Stromal cell of bone marrow (primary cell): ENCODE results near the gene VWC2.

ENCODE experiments used
- DNase-seq: peaks from one replicate; pipeline ENCODE4 v3.0.0-alpha.2; 2012; ENCODE audit warnings: low read depth

VWC2 gene

DNA sequence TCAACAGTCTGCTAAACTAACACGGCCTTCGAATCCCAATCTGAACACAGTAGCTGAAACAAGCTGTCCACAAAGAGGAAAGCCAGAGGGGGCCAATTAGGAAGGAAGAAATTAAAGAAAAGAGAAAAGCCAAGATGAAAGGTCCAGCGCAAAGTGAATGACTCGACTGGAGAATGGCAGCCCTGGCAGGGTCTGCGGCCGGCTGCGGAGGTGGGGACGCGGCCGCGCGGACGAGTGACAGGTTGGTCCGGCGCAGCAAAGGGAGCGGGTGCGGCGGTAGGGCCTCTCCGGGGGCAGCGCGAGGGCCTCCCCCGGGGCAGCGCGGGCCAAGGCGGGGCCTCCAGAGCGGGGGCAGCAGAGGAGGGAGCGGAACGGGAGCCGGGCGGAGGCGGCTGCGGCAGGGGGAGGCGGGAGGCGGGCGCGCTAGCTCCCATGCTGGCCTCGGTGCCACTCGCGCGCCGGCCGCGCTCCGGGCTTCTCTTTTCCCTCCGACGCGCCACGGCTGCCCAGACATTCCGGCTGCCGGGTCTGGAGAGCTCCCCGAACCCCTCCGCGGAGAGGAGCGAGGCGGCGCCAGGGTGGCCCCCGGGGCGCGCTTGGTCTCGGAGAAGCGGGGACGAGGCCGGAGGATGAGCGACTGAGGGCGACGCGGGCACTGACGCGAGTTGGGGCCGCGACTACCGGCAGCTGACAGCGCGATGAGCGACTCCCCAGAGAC is at the start of gene VWC2:
Gene VWC2 (plus strand): TSS at position 421 of the 718 bp plus-strand sequence. CDS start 1,798 bp downstream, outside the sequence.
- no peak for DNase-seq

DNA sequence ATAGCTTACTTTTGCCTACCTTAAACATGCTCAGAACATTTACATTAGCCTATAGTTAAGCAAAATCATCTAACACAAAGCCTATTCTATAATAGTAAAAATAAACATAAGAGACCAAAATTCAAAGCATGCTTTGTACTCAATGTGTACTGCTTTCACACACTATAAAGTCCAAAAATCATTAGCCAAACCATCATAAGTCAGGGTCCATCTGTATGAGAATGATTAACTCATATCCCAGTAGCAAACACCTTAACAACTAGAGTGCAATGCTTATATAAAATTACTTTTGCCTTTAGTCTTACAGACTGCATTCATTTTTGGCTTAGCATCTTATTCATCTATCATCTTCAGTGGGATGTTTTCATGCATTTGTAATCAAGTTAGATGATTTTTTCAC is 49.4 kb upstream of the VWC2 start:
- DNase-seq: no peak

DNA sequence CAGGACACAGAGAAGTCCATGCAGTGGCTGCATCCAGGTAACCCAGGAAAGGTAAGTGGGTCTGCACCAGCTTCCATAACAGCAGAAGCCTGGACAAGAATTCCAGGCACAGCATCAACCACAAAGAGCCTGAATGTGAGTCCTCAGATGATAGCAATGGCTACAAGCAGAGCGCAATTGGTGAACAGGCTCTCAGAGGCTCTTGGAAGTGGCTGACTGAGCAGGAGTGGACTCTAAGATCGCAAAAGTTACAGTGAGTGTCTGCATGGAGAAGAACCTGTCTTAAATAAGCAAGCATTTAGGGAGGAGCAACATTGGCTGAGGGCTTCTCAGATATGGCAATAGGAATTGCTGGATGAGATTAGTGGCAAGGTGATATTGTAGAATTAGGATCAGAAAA is 41.6 kb upstream of the VWC2 start:
- no peak for DNase-seq

DNA sequence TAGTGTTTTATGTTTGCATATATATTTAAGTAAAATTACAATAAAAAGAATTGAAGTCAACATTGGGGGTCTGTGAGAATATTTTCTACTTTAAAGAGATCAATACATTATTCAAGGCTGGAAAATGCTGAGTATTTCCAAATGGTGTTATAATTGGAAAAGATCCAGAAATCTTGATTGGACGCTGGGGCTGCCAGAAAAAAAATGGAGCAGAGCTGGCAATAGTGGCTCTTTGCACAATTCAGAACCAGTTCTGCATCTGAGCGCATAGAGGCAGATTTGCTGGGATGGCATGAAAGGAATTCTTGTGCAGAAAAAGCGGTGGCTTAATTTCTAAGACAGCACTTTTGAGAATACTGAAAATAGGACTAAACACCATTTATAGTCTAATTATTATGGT is 10.8 kb upstream of the VWC2 start:
- DNase-seq: no peak

DNA sequence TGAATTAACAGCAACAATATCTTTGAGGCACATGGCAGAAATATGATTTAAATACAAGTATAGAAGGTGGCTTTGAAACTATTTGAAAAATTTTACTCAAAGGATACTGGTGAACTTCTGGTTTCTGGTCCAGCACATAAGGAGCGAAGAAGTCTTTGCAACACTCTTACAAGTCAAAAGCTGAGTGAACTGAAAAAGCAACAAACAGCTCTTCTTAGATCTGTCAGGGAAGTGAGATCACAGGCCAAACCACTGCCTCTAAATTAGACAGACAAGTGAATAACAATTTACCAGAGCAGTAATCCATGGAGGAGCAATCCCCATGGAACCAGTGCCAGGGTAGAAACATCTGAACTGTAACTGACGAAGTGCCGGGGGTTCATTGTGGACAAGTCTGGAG is 9.6 kb upstream of the VWC2 start:
- DNase-seq: no peak

DNA sequence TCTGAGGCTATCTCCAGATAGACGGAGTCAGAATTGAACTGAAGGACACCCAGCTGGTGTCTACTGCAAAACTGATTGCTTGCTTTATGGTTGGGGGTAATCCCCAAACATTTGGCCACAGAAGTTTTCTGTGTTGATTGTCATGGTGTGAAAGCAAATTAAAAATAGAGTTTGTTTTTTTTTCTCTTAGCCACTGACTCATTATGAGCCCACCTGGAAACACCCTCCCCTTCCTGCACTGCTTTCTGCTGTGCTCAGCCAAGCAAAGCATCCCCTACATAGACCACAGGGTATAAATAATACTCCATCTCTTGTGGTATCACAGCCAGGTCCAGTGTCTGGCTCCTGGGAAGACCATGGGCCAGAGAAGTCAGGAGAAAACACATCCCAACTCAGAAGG is 6.5 kb upstream of the VWC2 start:
- DNase-seq: no peak

DNA sequence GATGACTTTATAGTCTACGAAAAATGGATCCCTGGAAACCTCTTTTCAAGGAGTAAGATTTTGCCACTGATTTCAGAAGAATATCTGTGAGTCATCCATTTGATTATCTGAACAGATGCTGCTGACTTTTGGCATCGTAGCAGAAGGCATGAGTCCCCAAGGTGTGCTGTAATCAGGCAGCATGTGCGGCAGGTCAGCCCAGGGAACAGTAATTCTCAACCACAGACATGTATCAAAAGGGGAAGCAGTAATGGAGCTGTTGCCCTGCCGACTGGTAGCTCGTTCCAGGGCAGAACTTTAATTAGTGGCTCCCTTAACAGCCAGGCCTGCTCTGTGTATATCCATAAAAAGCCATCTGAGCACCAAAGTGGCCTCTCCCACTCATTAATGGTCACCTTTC is 5.7 kb upstream of the VWC2 start:
- DNase-seq: no peak

DNA sequence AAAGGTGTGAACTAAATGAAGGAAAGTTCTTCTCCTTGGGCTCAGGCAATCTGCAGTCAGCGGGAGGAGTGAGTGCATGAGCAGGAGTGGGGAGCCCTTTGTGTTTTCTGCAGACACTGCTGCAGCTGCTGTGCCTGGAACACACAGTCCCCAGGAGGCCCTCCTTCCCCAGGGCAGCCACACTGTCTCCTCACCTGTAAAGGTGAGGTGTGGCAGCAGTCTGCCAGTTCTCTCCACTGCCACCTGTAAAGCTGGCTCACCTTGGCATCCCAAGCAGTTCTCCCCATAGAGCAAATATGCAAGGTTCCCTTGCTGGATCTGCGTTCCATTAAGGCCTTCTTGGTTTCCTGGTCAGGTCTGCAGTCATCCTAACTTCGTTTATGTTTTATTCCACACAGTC is 5.2 kb upstream of the VWC2 start:
- no peak for DNase-seq

DNA sequence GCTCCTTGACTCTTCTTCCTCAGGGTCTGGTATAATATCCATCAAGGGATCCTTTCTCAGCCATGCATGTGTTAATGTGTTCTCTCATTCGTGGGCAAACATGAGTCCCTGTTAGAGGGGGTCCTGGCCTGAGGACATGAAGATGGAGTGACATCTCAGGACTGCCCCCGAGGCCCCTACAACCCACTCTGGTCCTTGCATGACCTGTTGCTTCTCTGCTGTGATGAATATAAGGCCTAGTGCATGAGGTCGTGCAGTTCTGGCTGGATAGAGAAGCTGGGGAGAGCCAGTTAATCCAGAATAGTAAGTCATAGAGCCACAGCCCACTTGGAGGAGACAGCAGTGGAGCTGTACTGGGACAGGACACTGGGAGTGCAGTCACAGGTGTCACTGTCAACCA is 4.6 kb upstream of the VWC2 start:
- no peak for DNase-seq

DNA sequence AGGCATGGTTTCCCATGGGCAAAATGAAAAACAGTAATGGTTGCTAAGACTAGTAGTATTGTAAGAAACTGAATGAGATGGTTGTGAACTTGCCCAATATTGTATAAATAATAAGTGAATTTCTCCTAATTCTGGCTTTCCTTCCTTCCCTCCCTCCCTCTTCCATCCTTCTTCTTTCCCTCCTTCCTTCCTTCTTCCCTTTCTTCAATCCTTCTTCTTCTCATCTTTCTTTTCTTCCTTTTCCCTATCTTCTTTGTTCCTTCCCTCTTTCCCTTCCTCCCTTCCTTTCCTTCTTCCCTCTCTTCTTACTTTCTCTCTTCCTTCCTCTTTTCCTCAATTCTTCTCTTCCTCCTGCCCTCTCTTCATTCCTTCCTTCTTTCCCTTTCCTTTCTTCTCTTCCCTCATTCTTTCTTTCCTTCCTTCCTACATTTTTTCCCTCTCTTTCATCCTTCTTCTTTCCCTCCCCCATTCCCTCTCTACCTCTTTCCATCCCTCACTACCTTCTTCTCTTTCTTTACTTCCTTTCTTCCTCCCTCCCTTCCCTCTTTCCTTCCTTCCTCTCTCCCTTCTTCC is 4.1 kb upstream of the VWC2 start:
- no peak for DNase-seq

DNA sequence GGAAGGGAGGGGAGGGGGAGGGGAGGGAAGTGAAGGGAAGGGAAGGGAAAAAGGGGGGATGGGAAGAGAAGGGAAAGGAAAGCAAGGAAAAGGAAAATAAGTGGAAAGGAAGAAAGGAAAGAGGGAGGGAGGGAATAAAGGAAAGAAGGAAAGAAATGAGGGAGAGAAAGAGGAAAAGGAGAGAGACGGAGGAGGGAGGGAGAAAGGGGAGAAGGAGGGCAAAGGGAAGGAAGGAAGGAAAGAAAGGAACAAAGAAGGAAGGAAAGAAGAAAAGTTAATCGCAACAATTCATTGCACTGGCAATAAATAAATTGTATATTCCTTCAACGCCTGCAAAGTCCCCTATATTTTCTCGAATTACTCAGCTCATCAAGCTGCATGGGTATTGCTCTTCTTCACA is 2.6 kb upstream of the VWC2 start:
- DNase-seq: no peak

DNA sequence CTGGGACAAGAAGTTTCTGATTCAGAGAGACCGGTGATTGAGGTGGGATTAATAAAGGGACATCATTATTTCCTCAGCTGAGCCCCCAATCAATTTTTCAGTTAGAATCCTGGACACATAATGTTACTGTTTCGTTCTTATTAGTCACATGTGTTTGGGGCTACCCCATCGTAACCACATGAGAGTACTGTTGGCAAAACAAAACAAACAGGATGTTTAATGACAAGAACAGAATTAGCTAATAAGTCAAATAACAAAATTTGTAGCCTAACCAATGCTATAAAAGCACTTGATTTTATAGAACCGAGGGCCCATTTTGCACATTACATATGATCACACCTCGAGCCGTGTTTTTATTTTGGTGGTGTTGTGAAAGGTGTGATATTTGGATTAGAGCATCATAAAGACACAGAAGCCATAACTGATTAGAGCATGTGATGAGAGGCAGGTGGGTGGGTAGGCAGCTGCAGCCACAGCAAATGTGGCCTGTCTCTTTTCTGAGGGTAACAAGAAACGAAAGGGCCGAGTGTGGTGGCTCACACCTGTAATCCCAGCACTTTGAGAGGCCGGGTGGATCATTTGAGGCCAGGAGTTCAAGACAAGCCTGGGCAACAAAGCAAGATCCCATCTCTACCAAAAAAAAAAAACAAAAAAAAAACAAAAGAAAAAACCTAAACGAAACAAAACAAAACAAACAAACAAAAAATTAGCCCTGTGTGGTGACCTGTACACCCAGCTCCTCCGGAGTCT is 1.8 kb upstream of the VWC2 start:
- DNase-seq: no peak

DNA sequence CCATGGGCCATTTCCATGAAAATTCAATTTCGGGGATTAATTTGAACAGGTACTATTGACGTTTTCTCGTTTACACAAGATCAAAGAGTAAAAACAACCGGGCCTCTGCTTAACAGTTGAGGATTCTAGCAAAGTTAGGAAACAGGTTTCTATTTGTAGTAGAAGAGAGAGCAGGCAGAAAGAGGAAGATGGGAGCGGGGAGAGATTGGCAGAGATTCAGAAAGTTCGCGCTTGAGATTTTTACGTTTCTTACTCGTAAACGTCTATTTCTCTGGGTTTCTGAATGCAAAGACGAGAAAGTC is 571 bp upstream of the VWC2 start:
- no peak for DNase-seq

DNA sequence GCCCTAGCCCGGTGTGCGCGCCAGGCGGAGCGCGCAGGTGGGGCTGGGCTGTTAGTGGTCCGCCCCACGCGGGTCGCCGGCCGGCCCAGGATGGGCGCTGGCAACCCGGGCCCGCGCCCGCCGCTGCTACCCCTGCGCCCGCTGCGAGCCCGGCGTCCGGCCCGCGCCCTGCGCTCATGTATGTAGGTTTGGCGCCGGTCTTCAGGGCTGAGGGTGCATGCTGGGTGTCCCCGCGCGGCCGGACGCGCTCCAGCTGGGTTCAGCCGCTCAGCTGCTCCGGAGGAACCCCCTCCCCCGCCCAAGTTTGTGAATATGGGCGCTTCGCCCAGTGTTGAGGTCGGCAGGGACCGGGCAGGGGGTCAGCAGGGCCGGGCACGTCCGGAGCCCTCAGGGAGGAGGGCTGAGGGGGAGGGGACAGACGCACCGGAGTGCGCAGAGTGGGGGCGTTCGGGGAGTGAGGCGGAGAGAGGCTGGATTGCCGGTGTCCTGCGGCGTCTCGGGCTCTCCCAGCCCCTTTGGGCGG is 559 bp downstream of the VWC2 start:
- no peak for DNase-seq

DNA sequence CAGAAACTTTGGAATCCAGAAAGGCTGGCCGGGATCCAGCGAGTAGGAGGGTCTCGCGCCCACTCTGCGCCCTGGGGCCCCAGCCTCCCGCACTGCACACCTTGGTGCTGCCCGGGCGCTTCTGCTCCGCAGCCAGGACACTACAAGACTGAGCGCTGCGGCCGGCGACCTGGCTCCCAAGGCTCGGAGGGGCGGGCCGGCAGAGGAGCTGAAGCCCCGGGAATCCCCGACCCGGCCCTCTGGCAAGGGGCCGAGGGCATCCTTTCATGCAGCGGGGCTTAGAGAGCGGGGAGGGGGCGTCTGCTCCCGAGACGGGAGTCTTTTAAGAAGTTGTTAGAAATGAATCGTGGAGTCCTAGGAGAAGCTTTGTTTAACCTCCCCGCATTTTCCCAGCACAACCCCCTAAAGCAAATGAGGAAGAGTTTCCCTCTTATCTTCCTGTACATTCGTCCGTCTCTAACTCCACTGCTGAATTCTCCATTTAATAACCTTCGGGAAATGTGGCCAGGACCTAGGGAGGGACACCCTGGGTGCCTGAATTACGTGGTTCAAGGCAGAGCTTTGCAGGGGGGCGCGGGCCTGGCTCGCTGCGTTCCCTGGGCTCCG is 1.1 kb downstream of the VWC2 start:
- no peak for DNase-seq

DNA sequence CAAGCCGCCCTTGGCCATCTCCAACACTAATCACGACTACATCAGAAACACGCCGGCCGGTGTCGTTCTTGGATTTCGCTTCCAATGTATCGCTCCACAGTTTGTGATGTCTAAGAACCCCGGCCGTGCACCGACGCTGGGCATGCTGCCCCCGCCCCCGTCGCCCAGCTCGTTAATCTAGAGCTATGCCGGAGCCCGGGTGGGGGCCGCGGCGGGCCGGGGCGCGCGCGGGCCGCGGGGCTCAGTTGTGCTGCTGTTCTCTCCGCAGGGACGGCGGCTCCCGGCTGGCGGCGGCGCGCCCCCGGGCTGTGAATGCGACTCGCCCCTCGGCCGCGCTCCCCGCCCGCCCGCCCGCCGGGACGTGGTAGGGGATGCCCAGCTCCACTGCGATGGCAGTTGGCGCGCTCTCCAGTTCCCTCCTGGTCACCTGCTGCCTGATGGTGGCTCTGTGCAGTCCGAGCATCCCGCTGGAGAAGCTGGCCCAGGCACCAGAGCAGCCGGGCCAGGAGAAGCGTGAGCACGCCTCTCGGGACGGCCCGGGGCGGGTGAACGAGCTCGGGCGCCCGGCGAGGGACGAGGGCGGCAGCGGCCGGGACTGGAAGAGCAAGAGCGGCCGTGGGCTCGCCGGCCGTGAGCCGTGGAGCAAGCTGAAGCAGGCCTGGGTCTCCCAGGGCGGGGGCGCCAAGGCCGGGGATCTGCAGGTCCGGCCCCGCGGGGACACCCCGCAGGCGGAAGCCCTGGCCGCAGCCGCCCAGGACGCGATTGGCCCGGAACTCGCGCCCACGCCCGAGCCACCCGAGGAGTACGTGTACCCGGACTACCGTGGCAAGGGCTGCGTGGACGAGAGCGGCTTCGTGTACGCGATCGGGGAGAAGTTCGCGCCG is 1.9 kb downstream of the VWC2 start:
- DNase-seq: no peak

DNA sequence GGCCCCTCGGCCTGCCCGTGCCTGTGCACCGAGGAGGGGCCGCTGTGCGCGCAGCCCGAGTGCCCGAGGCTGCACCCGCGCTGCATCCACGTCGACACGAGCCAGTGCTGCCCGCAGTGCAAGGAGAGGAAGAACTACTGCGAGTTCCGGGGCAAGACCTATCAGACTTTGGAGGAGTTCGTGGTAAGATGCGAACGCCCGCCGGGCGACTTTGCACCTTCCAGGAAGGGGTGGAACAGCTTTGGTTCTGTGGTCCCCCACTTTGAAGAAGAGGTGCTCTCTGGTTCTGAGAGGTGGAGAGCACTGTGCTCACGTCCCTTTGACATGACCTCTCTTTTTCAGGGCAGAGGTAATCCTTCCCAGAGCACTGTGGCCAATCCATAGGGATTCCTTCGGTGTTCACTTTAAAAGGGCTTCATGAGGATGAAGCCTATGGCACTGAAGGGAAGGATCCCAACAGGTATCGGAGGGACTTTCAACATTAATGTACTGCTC is 2.6 kb downstream of the VWC2 start:
- DNase-seq: no peak

DNA sequence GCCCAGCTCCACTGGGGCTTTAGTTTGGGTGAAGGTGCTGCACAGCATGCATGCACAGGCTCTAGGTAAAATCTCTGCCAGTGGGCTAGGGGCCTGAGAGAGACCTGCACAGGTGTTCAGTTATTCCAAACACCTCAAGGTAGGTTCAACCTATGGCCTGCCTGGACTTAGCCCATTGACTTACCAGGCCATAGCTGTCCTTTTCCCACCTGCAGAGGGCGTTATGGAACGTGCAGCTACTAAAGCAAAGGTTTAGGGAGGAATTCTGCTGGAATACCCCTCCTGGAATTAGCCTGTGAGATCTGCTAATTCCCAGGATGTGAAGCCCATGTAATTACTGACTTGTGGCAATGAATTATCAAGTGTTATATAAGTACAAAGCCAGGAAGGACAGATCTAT is 3.6 kb downstream of the VWC2 start:
- DNase-seq: no peak

DNA sequence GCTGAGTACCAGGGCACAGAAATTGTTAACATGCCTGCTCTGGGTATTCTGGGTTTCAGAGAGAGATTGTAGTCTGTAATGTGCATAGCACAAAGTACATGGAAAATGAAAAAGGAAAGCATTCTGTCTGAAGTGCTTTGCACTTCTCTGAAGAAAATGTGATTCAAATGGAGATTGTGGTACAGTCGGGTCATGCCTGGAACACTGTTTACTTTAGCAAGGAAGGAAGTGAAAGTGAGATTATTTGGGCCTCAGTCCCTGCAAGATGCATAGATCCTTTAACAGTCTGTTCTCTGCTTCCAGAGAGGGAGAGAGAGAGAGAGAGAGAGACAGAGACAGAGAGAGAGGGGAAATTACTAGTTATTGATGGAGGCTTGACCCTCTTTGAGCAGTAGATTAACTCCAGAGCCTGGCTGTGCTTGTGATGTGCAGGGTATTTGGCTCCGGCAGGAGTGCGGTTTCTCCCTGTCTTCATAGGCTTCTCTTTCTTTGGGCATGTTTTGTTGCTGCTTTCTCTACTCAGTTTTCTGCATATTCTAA is 5.4 kb downstream of the VWC2 start:
- no peak for DNase-seq

DNA sequence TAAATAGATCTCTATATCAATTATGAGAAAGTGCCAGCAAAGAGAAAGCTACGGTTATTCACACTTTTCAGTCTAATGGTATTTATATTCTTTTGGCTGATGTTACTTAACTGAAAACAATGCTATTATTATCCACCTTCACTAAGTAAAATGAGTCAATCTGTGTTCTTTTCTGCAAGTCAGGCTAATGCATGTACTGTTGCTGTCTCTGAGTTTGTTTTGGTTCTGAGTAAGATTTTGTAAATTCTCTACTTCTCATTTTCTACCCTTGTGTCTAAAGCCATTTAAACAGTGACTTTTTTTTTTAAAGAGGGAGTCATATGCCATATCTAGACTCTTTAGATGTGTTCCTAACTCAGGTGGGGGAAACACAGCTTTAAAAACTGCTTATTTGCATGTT is 7.5 kb downstream of the VWC2 start:
- DNase-seq: no peak

DNA sequence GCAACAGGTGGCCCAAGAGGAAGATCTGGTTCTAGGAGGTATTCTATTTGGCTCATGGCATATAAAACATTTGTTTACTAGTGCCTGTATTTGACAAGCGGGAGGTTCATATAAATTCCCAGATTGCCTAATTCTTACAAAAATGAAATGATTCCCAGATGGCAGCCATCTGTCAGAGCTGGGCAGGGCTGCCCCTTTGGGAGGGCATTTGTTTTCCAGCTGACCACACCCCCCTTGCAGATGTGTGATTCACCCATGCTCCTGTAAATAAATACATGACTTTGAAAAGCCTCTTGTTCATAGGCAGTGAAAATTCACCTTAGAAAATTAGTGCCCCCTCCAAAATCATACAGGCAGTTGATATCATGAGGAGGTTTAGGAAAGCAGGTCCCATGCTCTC is 8.6 kb downstream of the VWC2 start:
- no peak for DNase-seq

DNA sequence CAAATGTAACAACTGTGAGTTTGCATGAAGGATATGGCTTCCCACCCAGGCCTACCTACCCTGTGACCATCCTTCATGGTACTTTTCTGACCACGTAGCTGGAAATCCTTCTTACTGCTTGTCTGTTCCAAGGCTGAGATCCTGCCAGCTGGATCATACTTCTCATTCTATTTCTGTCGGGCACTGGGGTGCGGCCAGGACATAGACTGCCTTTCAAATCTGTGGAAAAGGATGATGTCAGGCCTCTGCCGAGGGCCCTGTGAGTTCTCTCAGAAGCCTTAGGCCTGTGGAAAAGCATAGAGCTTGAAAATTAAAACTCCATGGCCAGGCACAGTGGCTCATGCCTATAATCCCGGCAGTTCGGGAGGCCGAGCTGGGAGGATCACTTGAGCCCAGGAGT is 10.0 kb downstream of the VWC2 start:
- DNase-seq: no peak
